Bronchial epithelial cell (primary cell): ENCODE data around the gene MAN1A2. TPM values are rescaled to one million over a fixed set of nuclear protein-coding genes. Genes with fewer than 3 reads are reported as not detected.
A peak's percentile ranks its signal among the peaks of the same experiment; 100 is the strongest.

Experiments
- DNase-seq: peaks from one replicate; pipeline ENCODE4 v3.0.0-alpha.2; 2010; ENCODE audit warnings: low read depth
- FAIRE-seq: peaks from 2 replicates; lab custom pipeline; 2011; peaks lifted over from hg19 to GRCh38; lab: Jason Lieb, UNC
- H3K27me3 ChIP-seq: 2 replicates; pipeline ENCODE4 v1.5.1; 2011; ENCODE audit warnings: low read length; ENCODE audit not compliant: control insufficient read depth, insufficient read depth
- H3K36me3 ChIP-seq: 2 replicates; pipeline ENCODE4 v1.5.1; 2011; ENCODE audit warnings: low read length; ENCODE audit not compliant: control insufficient read depth, insufficient read depth
- H3K4me3 ChIP-seq: 2 replicates; pipeline ENCODE4 v1.5.1; 2011; ENCODE audit warnings: mild to moderate bottlenecking, low read depth, low read length, control low read depth
- CTCF ChIP-seq: IDR thresholded peaks from 2 replicates; pipeline ENCODE4 v1.5.1; 2011; ENCODE audit warnings: mild to moderate bottlenecking, moderate library complexity, low read length, control low read depth, inconsistent platforms; ENCODE audit not compliant: insufficient read depth, severe bottlenecking
- total RNA-seq: library from RNA; depleted of rRNA; stranded (reverse); fragments of >200 nt; gene quantifications from 2 replicates; pipeline ENCODE4 v1.2.1, GENCODE V29; 2014

The MAN1A2 gene
- total RNA-seq, 1 donor from 2014 or later = 49.8 TPM

GRCh38 chr1:117567435-117567834 lies 200.2 kb downstream of the MAN1A2 start:
- H3K4me3 ChIP-seq = no peak overlapping the region
- peaks cover 2% of the 10 kb centered on the region for H3K27me3 ChIP-seq
- no peak for TF ChIP-seq CTCF
- no peaks in the 10 kb centered on the region for H3K36me3 ChIP-seq
- FAIRE-seq (no peak), DNase-seq (no peak)

- no peaks in the 10 kb centered on the region for H3K36me3 ChIP-seq
- H3K4me3 ChIP-seq = no peak overlapping the region
- H3K27me3 ChIP-seq = peaks cover 2% of the 10 kb centered on the region
- no peak for DNase-seq
- no peak for FAIRE-seq
- TF ChIP-seq CTCF = no peak
Measured at GRCh38 chr1:117567976-117568375, 200.7 kb downstream of the MAN1A2 start.

GRCh38 chr1:117568999-117569398 lies 201.8 kb downstream of the MAN1A2 start:
- no peak for DNase-seq
- FAIRE-seq = no peak
- H3K4me3 ChIP-seq = no peak overlapping the region
- peaks cover 2% of the 10 kb centered on the region for H3K27me3 ChIP-seq
- no peak for TF ChIP-seq CTCF
- H3K36me3 ChIP-seq = no peaks in the 10 kb centered on the region

GRCh38 chr1:117569856-117570255 lies 202.6 kb downstream of the MAN1A2 start:
- no peak for FAIRE-seq
- Histone ChIP-seq H3K36me3 (no peaks in the 10 kb centered on the region), H3K27me3 (peaks cover 2% of the 10 kb centered on the region), H3K4me3 (no peak overlapping the region)
- TF ChIP-seq CTCF = no peak
- DNase-seq = no peak

- DNase-seq = peak; percentile 35
- H3K36me3 ChIP-seq = no peaks in the 10 kb centered on the region
- no peak for TF ChIP-seq CTCF
- H3K4me3 ChIP-seq = no peak overlapping the region
- H3K27me3 ChIP-seq = no peaks in the 10 kb centered on the region
- FAIRE-seq = no peak
Measured at GRCh38 chr1:117570988-117571409, 203.8 kb downstream of the MAN1A2 start.

- FAIRE-seq (no peak), DNase-seq (no peak)
- Histone ChIP-seq H3K27me3 (no peaks in the 10 kb centered on the region), H3K36me3 (no peaks in the 10 kb centered on the region), H3K4me3 (no peak overlapping the region)
- no peak for TF ChIP-seq CTCF
Measured at GRCh38 chr1:117571496-117571895, 204.2 kb downstream of the MAN1A2 start.
